Adipocyte (in vitro differentiated cells): Measurements from ENCODE around the gene MARF1.
"Not testable (repeated sequence)": the region's sequence is repeated elsewhere in the genome, so short reads cannot be mapped to it uniquely, and the experiment has no call there.

Experiments used
- DNase-seq: peaks from one replicate; pipeline ENCODE4 v3.0.0-alpha.2; 2015; ENCODE audit warnings: low read depth
- H3K27me3 ChIP-seq: replicated peaks from 2 replicates; pipeline ENCODE4 v1.7.0; 2013; ENCODE audit warnings: mild to moderate bottlenecking, low read length, moderate library complexity; ENCODE audit not compliant: control insufficient read depth, insufficient read depth
- H3K36me3 ChIP-seq: 2 replicates; pipeline ENCODE4 v1.7.0; 2013; ENCODE audit warnings: low read length, mild to moderate bottlenecking, moderate library complexity; ENCODE audit not compliant: control insufficient read depth, insufficient read depth, severe bottlenecking
- H3K4me1 ChIP-seq: 2 replicates; pipeline ENCODE4 v1.7.0; 2013; ENCODE audit warnings: mild to moderate bottlenecking, low read length, moderate library complexity; ENCODE audit not compliant: control insufficient read depth, insufficient read depth
- H3K4me3 ChIP-seq: 2 replicates; pipeline ENCODE4 v1.7.0; 2013; ENCODE audit warnings: mild to moderate bottlenecking, low read length, moderate library complexity
- H3K9ac ChIP-seq: 2 replicates; pipeline ENCODE4 v1.7.0; 2013; ENCODE audit warnings: mild to moderate bottlenecking, low read length, moderate library complexity
- H3K9me3 ChIP-seq: 2 replicates; pipeline ENCODE4 v1.7.0; 2013; ENCODE audit warnings: mild to moderate bottlenecking, low read length, moderate library complexity; ENCODE audit not compliant: control insufficient read depth

MARF1 gene

DNA sequence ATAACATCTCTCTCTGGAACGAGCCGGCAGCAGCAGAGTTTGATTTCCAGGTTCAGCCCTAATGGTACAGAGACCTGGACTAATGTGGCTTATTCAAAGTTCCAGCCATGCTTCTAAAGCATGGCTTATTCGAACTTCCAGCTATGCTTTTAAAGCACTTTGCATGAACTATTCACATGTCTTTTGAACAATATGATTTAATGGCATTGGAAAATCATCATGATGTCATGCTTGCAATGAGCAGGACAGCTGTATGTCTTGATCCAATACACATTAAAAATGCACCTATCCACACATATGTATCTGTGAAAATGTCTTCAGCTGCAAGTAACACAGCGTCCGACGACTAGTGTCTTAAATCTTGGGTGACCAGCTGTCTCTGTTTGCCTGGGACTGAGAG is 85.7 kb downstream of the MARF1 start:
- DNase-seq = no peak
- Histone ChIP-seq H3K9me3 (no peaks in the 10 kb centered on the region), H3K27me3 (no peaks in the 10 kb centered on the region), H3K36me3 (no peaks in the 10 kb centered on the region), H3K4me1 (peaks cover 12% of the 10 kb centered on the region), H3K9ac (no peak overlapping the region), H3K4me3 (no peak overlapping the region)

DNA sequence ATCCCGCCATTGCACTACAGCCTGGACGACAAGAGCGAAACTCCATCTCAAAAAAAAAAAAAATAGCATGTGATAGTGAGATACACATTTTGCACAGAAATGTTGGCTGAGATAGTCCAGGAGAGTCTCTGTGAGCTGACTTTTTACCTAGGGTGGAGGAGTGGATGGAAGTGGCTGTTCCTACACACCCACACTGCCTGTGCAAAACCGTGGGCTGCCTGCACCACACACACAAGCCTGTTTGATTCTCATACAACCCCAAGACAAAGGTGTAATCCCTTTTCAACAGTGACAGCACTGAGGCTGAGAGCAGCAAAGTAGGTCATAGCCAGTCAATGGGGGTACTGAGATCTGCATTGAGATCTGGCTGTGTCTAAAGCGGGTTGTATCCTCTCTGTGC is 86.8 kb downstream of the MARF1 start:
- H3K9me3 ChIP-seq = no peaks in the 10 kb centered on the region
- no peak overlapping the region for H3K4me3 ChIP-seq
- H3K4me1 ChIP-seq = peaks cover 12% of the 10 kb centered on the region
- no peaks in the 10 kb centered on the region for H3K27me3 ChIP-seq
- no peaks in the 10 kb centered on the region for H3K36me3 ChIP-seq
- no peak for DNase-seq
- H3K9ac ChIP-seq = no peak overlapping the region

DNA sequence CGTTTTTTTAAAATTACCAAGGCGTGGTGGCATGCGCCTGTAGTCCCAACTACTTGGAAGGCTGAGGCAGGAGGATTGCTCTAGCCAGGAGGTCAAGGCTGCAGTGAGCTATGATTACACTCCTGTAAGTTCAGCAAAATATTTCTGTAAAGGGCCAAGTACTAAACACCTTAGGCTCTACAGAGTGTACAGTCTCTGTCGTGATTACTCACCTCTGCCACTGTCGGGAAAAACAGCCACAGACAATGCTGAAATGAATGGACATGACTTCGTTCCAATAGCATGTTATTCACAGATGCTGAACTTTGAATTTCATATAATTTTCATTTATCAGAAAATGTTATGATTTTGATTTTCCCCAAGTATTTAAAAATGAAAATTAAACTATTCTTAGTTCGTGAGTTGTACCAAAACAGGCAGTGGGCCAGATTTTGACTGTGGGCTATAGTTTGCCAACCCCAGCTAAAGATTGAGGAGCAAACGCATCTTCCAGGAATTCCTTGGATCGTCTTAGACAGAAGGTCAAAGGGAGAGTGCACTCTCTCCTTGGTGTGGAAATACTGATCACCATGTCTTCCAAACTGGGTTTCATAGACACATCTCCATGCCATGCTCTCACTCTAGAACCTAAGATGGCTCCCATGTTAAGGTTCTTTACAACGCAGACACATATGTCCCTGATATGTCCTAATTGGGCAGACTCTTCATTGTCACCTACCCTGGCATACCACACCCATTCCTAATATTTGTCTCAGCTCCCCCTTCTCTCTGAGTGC is 89.5 kb downstream of the MARF1 start:
- no peak overlapping the region for H3K4me3 ChIP-seq
- no peak overlapping the region for H3K9ac ChIP-seq
- H3K4me1 ChIP-seq = peaks cover 12% of the 10 kb centered on the region
- DNase-seq = no peak
- H3K9me3 ChIP-seq = no peaks in the 10 kb centered on the region
- no peaks in the 10 kb centered on the region for H3K36me3 ChIP-seq
- H3K27me3 ChIP-seq = no peaks in the 10 kb centered on the region

DNA sequence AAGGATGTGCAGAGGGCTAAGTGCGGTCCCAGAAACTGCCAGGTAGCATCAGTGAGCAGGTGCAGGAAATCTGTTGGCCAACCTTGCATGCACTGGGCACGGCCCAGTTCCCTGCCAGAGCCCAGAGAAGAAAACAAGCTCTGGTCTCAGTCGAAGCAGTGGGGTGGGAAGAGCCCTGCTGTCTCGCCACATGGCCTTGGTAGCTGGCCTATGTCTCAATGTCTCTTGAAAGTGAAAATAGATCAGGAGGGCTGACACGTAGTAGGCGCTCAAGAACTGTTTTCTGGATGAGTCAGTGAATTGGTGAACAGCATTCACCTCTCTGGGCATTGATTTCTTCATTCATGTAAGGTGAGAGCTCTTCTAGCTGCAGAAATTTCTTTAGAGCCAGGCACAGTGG is 90.4 kb downstream of the MARF1 start:
- H3K36me3 ChIP-seq = no peaks in the 10 kb centered on the region
- no peaks in the 10 kb centered on the region for H3K9me3 ChIP-seq
- H3K27me3 ChIP-seq = no peaks in the 10 kb centered on the region
- no peak overlapping the region for H3K9ac ChIP-seq
- H3K4me3 ChIP-seq = no peak overlapping the region
- DNase-seq = no peak
- H3K4me1 ChIP-seq = peaks cover 12% of the 10 kb centered on the region

DNA sequence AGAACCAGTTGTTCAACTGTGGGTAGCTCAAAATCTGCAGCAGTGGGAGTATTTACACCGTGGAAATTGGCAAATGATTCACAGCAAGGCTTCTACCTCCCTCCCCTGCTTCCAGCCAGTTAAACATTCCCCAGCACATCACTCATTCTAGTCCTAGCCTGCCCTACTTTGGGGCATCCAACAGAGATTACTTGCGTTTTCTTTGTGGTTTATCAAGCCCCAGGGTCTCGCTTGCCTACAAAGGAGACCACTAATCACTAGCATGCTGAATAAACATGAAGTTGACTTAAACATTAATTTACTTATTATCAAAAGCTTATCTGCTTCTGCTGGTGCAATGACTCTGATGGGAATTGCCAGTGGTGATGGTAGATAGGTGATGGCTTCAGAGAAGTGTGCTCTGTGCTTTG is 94.5 kb downstream of the MARF1 start:
- H3K4me1 ChIP-seq = peaks cover 15% of the 10 kb centered on the region
- DNase-seq = no peak

DNA sequence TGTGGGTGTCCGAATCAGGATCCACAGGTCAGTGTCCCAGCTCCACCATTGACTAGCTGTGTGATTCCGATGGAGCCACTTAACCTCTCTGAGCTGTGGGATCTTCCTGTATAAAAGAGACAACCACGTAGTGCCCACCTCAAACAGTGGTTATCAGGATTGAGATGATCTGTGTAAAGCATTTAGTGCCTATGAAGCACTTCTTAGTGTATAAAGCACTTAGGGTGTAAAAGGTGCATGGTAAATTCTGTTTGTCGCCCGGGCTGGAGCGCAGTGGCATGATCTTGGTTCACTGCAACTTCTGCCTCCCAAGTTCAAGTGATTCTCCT is 95.2 kb downstream of the MARF1 start:
- H3K27me3 ChIP-seq = no peaks in the 10 kb centered on the region
- H3K4me1 ChIP-seq = peaks cover 10% of the 10 kb centered on the region
- H3K36me3 ChIP-seq = no peaks in the 10 kb centered on the region
- no peak overlapping the region for H3K4me3 ChIP-seq
- H3K9me3 ChIP-seq = no peaks in the 10 kb centered on the region
- no peak overlapping the region for H3K9ac ChIP-seq
- DNase-seq = no peak

More for the DNA sequence above, 94.5 kb downstream of the MARF1 start:
- no peaks in the 10 kb centered on the region for H3K36me3 ChIP-seq
- H3K27me3 ChIP-seq = no peaks in the 10 kb centered on the region
- H3K9me3 ChIP-seq = no peaks in the 10 kb centered on the region
- H3K4me3 ChIP-seq = no peak overlapping the region
- H3K9ac ChIP-seq = no peak overlapping the region

DNA sequence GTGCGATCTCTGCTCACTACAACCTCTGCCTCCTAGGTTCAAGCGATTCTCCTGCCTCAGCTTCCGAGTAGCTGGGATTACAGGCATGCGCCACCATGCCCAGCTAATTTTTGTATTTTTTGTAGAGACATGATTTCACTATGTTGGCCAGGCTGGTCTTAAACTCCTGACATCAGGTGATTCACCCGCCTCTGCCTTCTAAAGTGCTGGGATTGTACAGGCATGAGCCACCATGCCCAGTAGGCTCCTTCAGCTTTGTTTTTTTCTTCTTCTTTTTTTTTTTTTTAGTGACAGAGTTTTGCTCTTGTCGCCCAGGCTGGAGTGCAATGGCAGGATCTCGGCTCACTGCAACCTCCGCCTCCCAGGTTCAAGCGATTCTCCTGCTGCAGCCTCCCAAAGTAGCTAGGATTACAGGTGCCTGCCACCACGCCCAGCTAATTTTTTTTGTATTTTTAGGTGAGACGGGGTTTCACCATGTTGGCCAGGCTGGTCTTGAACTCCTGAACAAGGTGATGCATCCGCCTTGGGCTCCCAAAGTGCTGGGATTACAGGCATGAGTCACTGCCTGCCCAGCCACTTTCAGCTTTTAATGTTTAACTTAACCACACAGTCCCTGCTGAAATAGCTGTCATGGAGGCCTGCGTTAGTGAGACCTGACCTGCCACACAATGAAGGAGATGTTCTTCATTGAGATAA is 95.7 kb downstream of the MARF1 start:
- not testable (repeated sequence) for H3K9me3 ChIP-seq, H3K4me3 ChIP-seq, DNase-seq, H3K36me3 ChIP-seq, H3K27me3 ChIP-seq, H3K4me1 ChIP-seq, H3K9ac ChIP-seq

DNA sequence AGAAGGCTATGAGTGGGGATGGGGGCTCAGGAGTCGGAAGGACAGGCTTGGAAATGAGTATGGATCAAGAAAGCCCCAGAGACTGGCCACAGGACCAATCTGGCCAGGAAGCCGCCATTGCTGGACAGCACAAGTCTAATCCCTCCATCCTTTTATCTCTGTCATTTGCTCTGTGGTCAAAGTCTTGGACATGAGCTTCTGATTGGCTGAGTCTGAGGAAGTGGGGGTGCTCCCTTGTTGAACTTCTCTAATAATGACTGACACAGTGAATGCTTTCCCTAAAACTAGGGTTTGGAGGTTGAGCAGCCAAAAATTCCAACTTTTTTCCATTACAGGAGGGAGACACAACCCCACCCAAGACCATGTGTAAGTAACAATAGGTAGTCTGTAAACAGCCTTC is 97.4 kb downstream of the MARF1 start:
- no peak overlapping the region for H3K9ac ChIP-seq
- H3K27me3 ChIP-seq = no peaks in the 10 kb centered on the region
- no peaks in the 10 kb centered on the region for H3K36me3 ChIP-seq
- H3K9me3 ChIP-seq = no peaks in the 10 kb centered on the region
- no peak for DNase-seq
- H3K4me3 ChIP-seq = no peak overlapping the region
- peaks cover 10% of the 10 kb centered on the region for H3K4me1 ChIP-seq

DNA sequence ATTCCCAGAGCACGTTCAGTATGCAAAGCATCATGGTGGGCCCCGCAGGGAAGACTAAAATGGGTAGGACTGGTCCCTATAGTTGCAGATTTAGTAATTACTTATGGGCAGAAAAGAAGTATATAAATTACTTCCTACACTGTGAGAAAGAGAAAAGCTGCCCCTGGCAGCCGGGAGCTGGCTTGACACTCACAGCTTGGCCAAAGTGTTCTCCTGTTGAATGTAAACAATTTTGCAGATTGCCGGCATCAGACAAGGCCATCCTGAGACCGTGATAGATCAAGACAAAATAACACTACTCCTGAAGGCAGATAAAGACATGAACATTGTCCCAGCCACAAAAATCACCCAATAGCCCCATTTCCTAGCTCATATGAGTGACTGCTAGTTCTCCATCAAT is 98.5 kb downstream of the MARF1 start:
- no peak overlapping the region for H3K4me3 ChIP-seq
- DNase-seq = no peak
- H3K9ac ChIP-seq = no peak overlapping the region
- no peaks in the 10 kb centered on the region for H3K9me3 ChIP-seq
- H3K36me3 ChIP-seq = no peaks in the 10 kb centered on the region
- H3K27me3 ChIP-seq = no peaks in the 10 kb centered on the region
- peaks cover 10% of the 10 kb centered on the region for H3K4me1 ChIP-seq
